HG02610 (cell line): ENCODE results near the gene LYSET.
"Not testable (repeated sequence)": the region's sequence is repeated elsewhere in the genome, so short reads cannot be mapped to it uniquely, and the experiment has no call there.

Experiments used
- ATAC-seq: cut with Tn5 transposase; IDR thresholded peaks from one replicate; pipeline ENCODE4 v1.9.1; 2021; ENCODE audit warnings: mild to moderate bottlenecking, moderate library complexity; ENCODE audit not compliant: unreplicated experiment

Gene LYSET

GRCh38 chr14:93214598-93214997, 29.5 kb downstream of the LYSET start:
- no peak for ATAC-seq

- no peak for ATAC-seq
Observed at GRCh38 chr14:93219103-93219726, 34.1 kb downstream of the LYSET start.

- ATAC-seq, result no peak
Observed at GRCh38 chr14:93220509-93220908, 35.4 kb downstream of the LYSET start.

- no peak for ATAC-seq
Observed at GRCh38 chr14:93223565-93223964, 38.4 kb downstream of the LYSET start.

- ATAC-seq, result no peak
Observed at GRCh38 chr14:93228550-93228949, 43.4 kb downstream of the LYSET start.

GRCh38 chr14:93230539-93230938, 45.4 kb downstream of the LYSET start:
- ATAC-seq, result no peak

GRCh38 chr14:93231129-93231979, 46.2 kb downstream of the LYSET start:
- no peak for ATAC-seq

- no peak for ATAC-seq
Observed at GRCh38 chr14:93232159-93232558, 47.0 kb downstream of the LYSET start.

- ATAC-seq, result not testable (repeated sequence)
Observed at GRCh38 chr14:93233078-93233477, 48.0 kb downstream of the LYSET start.

GRCh38 chr14:93234798-93235197, 49.7 kb downstream of the LYSET start:
- ATAC-seq, result no peak
